Thoracic aorta (tissue), 2 donors: ENCODE results near the gene POU2AF1. TPM values are rescaled to one million over a fixed set of nuclear protein-coding genes. Genes with fewer than 3 reads are reported as not detected.

Experiments
- ATAC-seq: fragments of 150-250 bp; one replicate; pipeline ENCODE4 v1.8.0; 2017; ENCODE audit warnings: low read depth; ENCODE audit not compliant: insufficient number of reproducible peaks, low FRiP score
- DNase-seq: peaks from one replicate; pipeline ENCODE4 v3.0.0-alpha.2; 2020; ENCODE audit warnings: low spot score
- H3K27ac ChIP-seq, 2 donors: fragments of 200-600 bp; sonication (generic); 1 replicate in 1 of 2; 2 replicates in 1 of 2; pipeline ENCODE4 v1.5.1; 2016; ENCODE audit warnings: mild to moderate bottlenecking in 2 of 2, moderate library complexity in 2 of 2
- H3K27me3 ChIP-seq: fragments of 200-600 bp; sonication (generic); replicated peaks from 2 replicates; pipeline ENCODE4 v1.6.0; 2016; ENCODE audit warnings: mild to moderate bottlenecking; ENCODE audit not compliant: insufficient read depth
- H3K36me3 ChIP-seq: fragments of 200-600 bp; sonication (generic); one replicate; pipeline ENCODE4 v1.5.1; 2016
- H3K4me1 ChIP-seq, 2 donors: fragments of 200-600 bp; sonication (generic); 1 replicate in 1 of 2; 2 replicates in 1 of 2; pipeline versions ENCODE4 v1.5.1 to v1.6.0; 2016; ENCODE audit warnings: low read depth in 2 of 2, mild to moderate bottlenecking in 1 of 2; ENCODE audit not compliant: control insufficient read depth in 1 of 2
- H3K4me3 ChIP-seq: fragments of 200-600 bp; sonication (generic); 2 replicates; pipeline ENCODE4 v1.5.1; 2016; ENCODE audit warnings: mild to moderate bottlenecking
- H3K9me3 ChIP-seq: fragments of 200-600 bp; sonication (generic); 2 replicates; pipeline ENCODE4 v1.5.1; 2016
- total RNA-seq, 2 donors: library from RNA; depleted of rRNA; stranded (reverse); fragments of >200 nt; gene quantifications; one replicate each; pipeline versions ENCODE4 v1.1.0 to v1.2.3, GENCODE V29; 2016
- TF ChIP-seq, protein P1 (sequence below): fragments of 200-600 bp; sonication (generic); IDR thresholded peaks from one replicate; pipeline ENCODE4 v1.5.1; 2019; ENCODE audit warnings: antibody characterized with exemption

The POU2AF1 gene
- total RNA-seq, 2 donors from 2014 or later = not detected

DNA sequence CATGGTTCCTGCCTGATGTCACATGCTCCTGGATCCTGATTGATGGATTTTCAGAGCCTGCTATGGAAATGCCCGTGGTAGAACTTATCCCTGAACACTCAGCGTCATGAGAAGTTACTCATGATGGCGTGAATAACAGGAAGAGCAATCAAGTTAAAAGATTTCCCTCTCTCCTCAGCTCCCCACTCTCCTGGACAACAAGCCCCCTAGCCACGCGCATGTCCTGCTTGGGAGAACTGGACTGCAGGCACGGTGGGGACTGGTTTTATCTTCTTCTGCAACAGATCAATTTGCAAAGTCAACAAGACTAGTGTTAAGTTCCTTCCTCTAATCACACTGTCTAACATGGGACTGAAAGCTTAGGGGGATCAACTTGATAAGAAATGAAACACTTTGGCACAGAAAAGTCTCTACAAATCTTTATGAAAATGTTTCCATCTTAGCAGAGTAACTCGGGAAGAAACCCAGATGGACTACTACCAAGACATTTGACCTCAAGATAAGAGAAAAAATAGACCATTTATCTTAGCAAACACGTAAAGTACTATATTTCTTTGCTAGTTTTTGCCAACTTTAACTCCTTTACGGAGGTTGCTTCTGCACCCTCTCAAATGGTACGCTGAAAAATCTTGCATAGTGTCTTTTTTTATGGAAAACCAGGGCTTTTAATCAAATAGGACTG, 27.6 kb downstream of the POU2AF1 start:
- H3K4me3 ChIP-seq = no peak overlapping the region
- DNase-seq = no peak
- no peaks in the 10 kb centered on the region for H3K27me3 ChIP-seq
- H3K27ac ChIP-seq = no peak overlapping the region
- H3K9me3 ChIP-seq = no peaks in the 10 kb centered on the region
- TF ChIP-seq, protein P1, sequence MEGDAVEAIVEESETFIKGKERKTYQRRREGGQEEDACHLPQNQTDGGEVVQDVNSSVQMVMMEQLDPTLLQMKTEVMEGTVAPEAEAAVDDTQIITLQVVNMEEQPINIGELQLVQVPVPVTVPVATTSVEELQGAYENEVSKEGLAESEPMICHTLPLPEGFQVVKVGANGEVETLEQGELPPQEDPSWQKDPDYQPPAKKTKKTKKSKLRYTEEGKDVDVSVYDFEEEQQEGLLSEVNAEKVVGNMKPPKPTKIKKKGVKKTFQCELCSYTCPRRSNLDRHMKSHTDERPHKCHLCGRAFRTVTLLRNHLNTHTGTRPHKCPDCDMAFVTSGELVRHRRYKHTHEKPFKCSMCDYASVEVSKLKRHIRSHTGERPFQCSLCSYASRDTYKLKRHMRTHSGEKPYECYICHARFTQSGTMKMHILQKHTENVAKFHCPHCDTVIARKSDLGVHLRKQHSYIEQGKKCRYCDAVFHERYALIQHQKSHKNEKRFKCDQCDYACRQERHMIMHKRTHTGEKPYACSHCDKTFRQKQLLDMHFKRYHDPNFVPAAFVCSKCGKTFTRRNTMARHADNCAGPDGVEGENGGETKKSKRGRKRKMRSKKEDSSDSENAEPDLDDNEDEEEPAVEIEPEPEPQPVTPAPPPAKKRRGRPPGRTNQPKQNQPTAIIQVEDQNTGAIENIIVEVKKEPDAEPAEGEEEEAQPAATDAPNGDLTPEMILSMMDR = no peak
- H3K36me3 ChIP-seq = no peaks in the 10 kb centered on the region
- ATAC-seq = no peak
- H3K4me1 ChIP-seq = peaks cover 0 to 12% of the 10 kb centered on the region in 2 donors

DNA sequence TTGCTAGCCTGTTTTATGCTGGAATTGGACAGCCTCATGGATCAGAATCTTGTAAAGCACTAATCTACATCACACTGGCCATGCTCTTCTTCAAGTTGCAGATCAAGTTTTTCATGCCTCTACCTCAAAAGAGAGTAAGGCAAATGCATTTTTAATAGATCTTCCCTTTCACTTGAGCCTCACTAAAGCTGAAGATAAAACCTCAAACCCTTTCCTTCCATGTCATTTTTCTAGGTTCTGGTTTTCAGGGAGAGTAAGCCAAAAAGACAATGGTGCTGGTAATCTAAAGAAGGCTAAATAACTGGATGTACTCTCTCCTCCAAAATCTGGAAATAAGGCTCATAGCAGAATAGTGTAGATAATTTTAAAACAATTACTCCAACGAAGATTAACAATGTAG, 28.3 kb downstream of the POU2AF1 start:
- Histone ChIP-seq H3K9me3 (no peaks in the 10 kb centered on the region), H3K4me1 (peaks cover 0 to 12% of the 10 kb centered on the region in 2 donors), H3K4me3 (no peak overlapping the region), H3K36me3 (no peaks in the 10 kb centered on the region), H3K27ac (no peak overlapping the region), H3K27me3 (no peaks in the 10 kb centered on the region)
- TF ChIP-seq, protein P1 = no peak
- ATAC-seq (no peak), DNase-seq (no peak)

DNA sequence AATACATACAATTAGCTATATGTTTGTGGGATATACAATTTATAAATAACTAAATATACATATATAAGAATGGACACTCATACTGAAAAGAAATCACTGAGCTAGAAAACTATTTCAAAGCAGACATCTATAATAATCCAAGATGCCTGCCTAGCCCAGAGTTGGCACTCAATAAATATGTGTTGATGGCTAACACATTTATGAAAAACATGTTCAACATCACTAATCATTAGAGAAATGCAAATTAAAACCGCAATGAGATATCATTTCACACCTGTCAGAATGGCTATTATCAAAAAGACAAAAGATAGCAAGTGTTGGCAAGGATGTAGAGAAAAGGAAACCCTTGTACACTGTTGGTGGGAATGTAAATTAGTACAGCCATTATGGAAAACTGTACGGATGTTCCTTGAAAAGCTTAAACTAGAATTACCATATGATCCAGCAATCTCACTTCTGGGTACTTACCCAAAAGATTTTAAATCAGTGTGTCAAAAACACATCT, 29.8 kb downstream of the POU2AF1 start:
- ATAC-seq (no peak), DNase-seq (no peak)
- H3K36me3 ChIP-seq = no peaks in the 10 kb centered on the region
- no peaks in the 10 kb centered on the region for H3K9me3 ChIP-seq
- TF ChIP-seq, protein P1 = no peak
- no peak overlapping the region for H3K27ac ChIP-seq
- no peak overlapping the region for H3K4me3 ChIP-seq
- peaks cover 0 to 12% of the 10 kb centered on the region in 2 donors for H3K4me1 ChIP-seq
- H3K27me3 ChIP-seq = no peaks in the 10 kb centered on the region

DNA sequence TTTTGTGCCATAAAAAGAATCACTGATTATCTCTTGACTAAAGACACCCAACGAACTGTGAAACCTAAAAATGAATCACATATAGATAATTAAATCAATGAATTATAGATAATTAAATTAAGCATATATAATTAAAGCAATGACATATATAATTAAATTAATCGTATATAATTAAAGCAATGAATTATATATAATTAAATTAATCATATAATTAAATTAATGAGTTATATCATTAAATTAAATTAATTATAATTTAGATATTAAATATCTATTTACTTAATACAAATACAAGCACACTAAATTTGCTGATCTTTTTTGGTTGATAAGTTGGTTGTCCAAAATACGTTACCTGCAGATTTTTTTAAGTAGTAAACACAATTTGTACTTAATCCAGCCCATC, 30.9 kb downstream of the POU2AF1 start:
- peaks cover 0 to 12% of the 10 kb centered on the region in 2 donors for H3K4me1 ChIP-seq
- H3K27ac ChIP-seq = no peak overlapping the region
- ATAC-seq (no peak), DNase-seq (no peak)
- no peaks in the 10 kb centered on the region for H3K27me3 ChIP-seq
- H3K9me3 ChIP-seq = no peaks in the 10 kb centered on the region
- TF ChIP-seq, protein P1 = no peak
- H3K4me3 ChIP-seq = no peak overlapping the region
- H3K36me3 ChIP-seq = no peaks in the 10 kb centered on the region

DNA sequence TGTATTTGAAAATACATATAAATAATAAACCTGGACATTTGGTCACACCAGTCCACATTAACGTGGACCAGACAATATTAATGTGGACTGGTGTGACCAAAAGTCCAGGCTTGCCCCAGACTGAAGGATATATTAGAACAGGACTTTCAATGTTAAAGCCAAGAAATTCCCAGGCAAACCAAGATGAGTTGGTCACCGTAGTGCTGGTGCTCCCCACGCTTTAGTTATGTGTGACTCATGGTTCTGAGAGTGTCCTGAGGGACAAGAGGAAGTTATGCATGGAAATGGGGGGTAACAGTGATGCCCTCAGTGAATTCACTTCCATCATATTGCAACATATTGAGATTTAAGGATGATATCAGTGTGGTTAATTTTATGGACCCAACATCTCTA, 31.4 kb downstream of the POU2AF1 start:
- H3K9me3 ChIP-seq = no peaks in the 10 kb centered on the region
- DNase-seq (no peak), ATAC-seq (no peak)
- peaks cover 0 to 12% of the 10 kb centered on the region in 2 donors for H3K4me1 ChIP-seq
- TF ChIP-seq, protein P1 = no peak
- H3K27me3 ChIP-seq = no peaks in the 10 kb centered on the region
- H3K36me3 ChIP-seq = no peaks in the 10 kb centered on the region
- no peak overlapping the region for H3K4me3 ChIP-seq
- H3K27ac ChIP-seq = no peak overlapping the region
